Epidermal melanocyte (primary cell): Measurements from ENCODE around the gene PTGDR.

Source experiments
- DNase-seq: peaks from one replicate; pipeline ENCODE4 v3.0.0; 2011; ENCODE audit warnings: low spot score; ENCODE audit not compliant: insufficient read length

PTGDR gene

GRCh38 chr14:52267501-52268278, at the start of gene PTGDR:
Gene PTGDR, plus strand, starts transcription at chr14:52267698. Its CDS starts 117 bp downstream, at chr14:52267815.
- no peak for DNase-seq

- no peak for DNase-seq
Observed at GRCh38 chr14:52219488-52220084, 47.9 kb upstream of the PTGDR start.

- no peak for DNase-seq
Observed at GRCh38 chr14:52220924-52221811, 46.3 kb upstream of the PTGDR start.

- DNase-seq: no peak
Observed at GRCh38 chr14:52222901-52223300, 44.6 kb upstream of the PTGDR start.

- DNase-seq: no peak
Observed at GRCh38 chr14:52227619-52228222, 39.8 kb upstream of the PTGDR start.

GRCh38 chr14:52233693-52234092, 33.8 kb upstream of the PTGDR start:
- DNase-seq: no peak

GRCh38 chr14:52235434-52235833, 32.1 kb upstream of the PTGDR start:
- DNase-seq: no peak

GRCh38 chr14:52235866-52236510, 31.5 kb upstream of the PTGDR start:
- DNase-seq: no peak

GRCh38 chr14:52238682-52239081, 28.8 kb upstream of the PTGDR start:
- DNase-seq: no peak

GRCh38 chr14:52240623-52241022, 26.9 kb upstream of the PTGDR start:
- DNase-seq: no peak

GRCh38 chr14:52241087-52241793, 26.3 kb upstream of the PTGDR start:
- no peak for DNase-seq

- no peak for DNase-seq
Observed at GRCh38 chr14:52244328-52244727, 23.2 kb upstream of the PTGDR start.

- DNase-seq: no peak
Observed at GRCh38 chr14:52244997-52245396, 22.5 kb upstream of the PTGDR start.

- no peak for DNase-seq
Observed at GRCh38 chr14:52248057-52248456, 19.4 kb upstream of the PTGDR start.

GRCh38 chr14:52251724-52252123, 15.8 kb upstream of the PTGDR start:
- DNase-seq: no peak

- DNase-seq: no peak
Observed at GRCh38 chr14:52253503-52253902, 14.0 kb upstream of the PTGDR start.

GRCh38 chr14:52254086-52254485, 13.4 kb upstream of the PTGDR start:
- DNase-seq: no peak

- DNase-seq: no peak
Observed at GRCh38 chr14:52258783-52259182, 8.7 kb upstream of the PTGDR start.

GRCh38 chr14:52259434-52259833, 8.1 kb upstream of the PTGDR start:
- DNase-seq: no peak

GRCh38 chr14:52262600-52262999, 4.9 kb upstream of the PTGDR start:
- DNase-seq: no peak

- no peak for DNase-seq
Observed at GRCh38 chr14:52263190-52263589, 4.3 kb upstream of the PTGDR start.
